Caco-2 (cell line): Measurements from ENCODE around the gene GLIS1. TPM values are rescaled to one million over a fixed set of nuclear protein-coding genes. Genes with fewer than 3 reads are reported as not detected.

ENCODE experiments used
- BruUV-seq: library from RNA; stranded (reverse); fragments of 400-500 nt; replicated peaks from 2 replicates; lab custom pipeline; 2021; lab: Mats Ljungman, UMichigan
- CTCF ChIA-PET: fragments of 300-600 bp; sonication (Branson Sonifier 250); formaldehyde crosslinking; loops from one replicate; lab custom pipeline; 2022; ENCODE audit warnings: antibody characterized with exemption; lab: Charles Lee
- POLR2A ChIA-PET: fragments of 300-600 bp; sonication (Branson Sonifier 250); formaldehyde crosslinking; loops from one replicate; lab custom pipeline; 2022; ENCODE audit warnings: antibody characterized with exemption; lab: Charles Lee
- DNase-seq, 2 experiments: peaks; one replicate each; pipeline versions ENCODE4 v3.0.0 to v3.0.0-alpha.2; 2020 to 2022
- H3K27me3 ChIP-seq: replicated peaks from 2 replicates; pipeline ENCODE4 v1.6.0; 2011; ENCODE audit warnings: low read length; ENCODE audit not compliant: control insufficient read depth, insufficient read depth
- H3K36me3 ChIP-seq: 2 replicates; pipeline ENCODE4 v1.5.1; 2011; ENCODE audit warnings: low read length; ENCODE audit not compliant: control insufficient read depth, insufficient read depth
- H3K4me1 ChIP-seq: fragments of 250-450 bp; sonication (Bioruptor Pico); 2 replicates; pipeline ENCODE4 v1.5.1; 2020; ENCODE audit warnings: mild to moderate bottlenecking
- H3K4me3 ChIP-seq: 2 replicates; pipeline ENCODE4 v1.5.1; 2011; ENCODE audit warnings: low read depth, mild to moderate bottlenecking, control low read depth, low read length
- H3K9me3 ChIP-seq: fragments of 250-450 bp; sonication (Bioruptor Pico); 2 replicates; pipeline ENCODE4 v1.5.1; 2020; ENCODE audit warnings: mild to moderate bottlenecking, moderate library complexity
- H3K27ac Mint-ChIP-seq: one replicate; pipeline ENCODE4 v1.8.0; 2022; ENCODE audit warnings: mixed read lengths; ENCODE audit not compliant: unreplicated experiment
- H3K27me3 Mint-ChIP-seq: one replicate; pipeline ENCODE4 v1.8.0; 2022; ENCODE audit warnings: mixed read lengths; ENCODE audit not compliant: insufficient read depth, unreplicated experiment
- H3K36me3 Mint-ChIP-seq: one replicate; pipeline ENCODE4 v1.8.0; 2022; ENCODE audit warnings: mild to moderate bottlenecking, mixed read lengths; ENCODE audit not compliant: insufficient read depth, unreplicated experiment
- H3K4me1 Mint-ChIP-seq: one replicate; pipeline ENCODE4 v1.8.0; 2022; ENCODE audit warnings: low read depth, mixed read lengths; ENCODE audit not compliant: unreplicated experiment
- H3K4me3 Mint-ChIP-seq: one replicate; pipeline ENCODE4 v1.8.0; 2022; ENCODE audit warnings: mild to moderate bottlenecking, moderate library complexity, mixed read lengths; ENCODE audit not compliant: unreplicated experiment
- H3K9me3 Mint-ChIP-seq: one replicate; pipeline ENCODE4 v1.8.0; 2022; ENCODE audit warnings: mixed read lengths; ENCODE audit not compliant: unreplicated experiment
- intact Hi-C: fragments of 100-400 bp; cut with micrococcal nuclease; formaldehyde crosslinking; loops from one replicate; pipeline ENCODE4 v1.10.0; 2022; ENCODE audit not compliant: unreplicated experiment
- total RNA-seq: library from RNA; stranded (reverse); gene quantifications from 2 replicates; pipeline ENCODE4 v1.2.3, GENCODE V29; 2022
- TF ChIP-seq, protein P1 (sequence below), 2 experiments: fragments of 200-600 bp in 1 of 2; IDR thresholded peaks; 1 replicate in 1 of 2; 2 replicates in 1 of 2; pipeline versions ENCODE4 v1.5.1 to v1.8.0; 2011 to 2022; ENCODE audit warnings: antibody characterized with exemption in 1 of 2, control low read depth in 1 of 2, inconsistent platforms in 1 of 2, low read depth in 1 of 2, low read length in 1 of 2, mild to moderate bottlenecking in 1 of 2, moderate library complexity in 1 of 2; ENCODE audit not compliant: insufficient read depth in 1 of 2, severe bottlenecking in 1 of 2, unreplicated experiment in 1 of 2

The GLIS1 gene
- total RNA-seq, 1 experiment from 2014 or later: not detected

DNA sequence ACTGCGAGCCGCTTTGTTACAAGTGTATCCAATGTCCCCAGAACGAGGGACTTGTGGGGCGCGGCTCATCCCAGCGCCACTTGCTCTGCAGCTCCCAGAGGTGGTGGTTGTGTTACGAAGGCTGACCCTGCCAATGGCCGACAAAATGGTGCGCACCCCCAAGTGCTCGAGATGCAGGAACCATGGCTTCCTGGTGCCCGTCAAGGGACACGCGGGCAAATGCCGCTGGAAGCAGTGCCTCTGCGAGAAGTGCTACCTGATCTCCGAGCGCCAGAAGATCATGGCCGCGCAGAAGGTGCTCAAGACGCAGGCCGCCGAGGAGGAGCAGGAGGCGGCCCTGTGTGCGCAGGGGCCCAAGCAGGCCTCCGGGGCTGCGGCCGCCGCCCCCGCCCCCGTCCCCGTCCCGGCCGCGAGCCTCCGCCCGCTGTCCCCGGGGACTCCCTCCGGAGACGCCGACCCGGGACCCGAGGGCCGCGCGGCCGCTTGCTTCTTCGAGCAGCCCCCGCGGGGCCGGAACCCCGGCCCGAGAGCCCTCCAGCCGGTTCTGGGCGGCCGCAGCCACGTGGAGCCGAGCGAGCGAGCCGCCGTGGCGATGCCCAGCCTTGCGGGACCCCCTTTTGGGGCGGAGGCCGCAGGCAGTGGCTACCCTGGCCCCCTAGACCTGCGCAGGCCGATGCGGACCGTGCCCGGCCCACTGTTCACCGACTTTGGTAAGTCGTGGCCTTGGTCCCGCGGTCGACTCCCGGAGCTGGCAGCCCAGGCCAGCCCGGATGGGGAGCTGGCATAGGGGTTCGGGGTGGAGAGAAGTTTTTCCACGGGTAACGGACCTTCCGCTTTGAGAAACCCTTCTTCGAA, 279.4 kb downstream of the GLIS1 start, which contains the start of gene DMRTB1:
TSS of gene DMRTB1 (plus strand) at position 79 of the 855 bp plus-strand sequence. CDS start at position 134, 55 bp downstream.
- no peak within 1 kb of the TSS for H3K4me3 Mint-ChIP-seq
- Histone ChIP-seq H3K4me3 (no peak within 1 kb of the TSS), H3K27me3 (no peaks in the 10 kb centered on the region), H3K4me1 (no peaks in the 10 kb centered on the region), H3K36me3 (no peaks in the 10 kb centered on the region), H3K9me3 (no peaks in the 10 kb centered on the region)
- ChIA-PET CTCF (no interaction called here), POLR2A (no interaction called here)
- intact Hi-C loops: no loop called here
- no peak for DNase-seq
- H3K27me3 Mint-ChIP-seq: peaks cover 3% of the 10 kb centered on the region
- no peaks in the 10 kb centered on the region for H3K4me1 Mint-ChIP-seq
- no peak within 1 kb of the TSS for H3K27ac Mint-ChIP-seq
- no TSS peak for BruUV-seq
- TF ChIP-seq, protein P1, sequence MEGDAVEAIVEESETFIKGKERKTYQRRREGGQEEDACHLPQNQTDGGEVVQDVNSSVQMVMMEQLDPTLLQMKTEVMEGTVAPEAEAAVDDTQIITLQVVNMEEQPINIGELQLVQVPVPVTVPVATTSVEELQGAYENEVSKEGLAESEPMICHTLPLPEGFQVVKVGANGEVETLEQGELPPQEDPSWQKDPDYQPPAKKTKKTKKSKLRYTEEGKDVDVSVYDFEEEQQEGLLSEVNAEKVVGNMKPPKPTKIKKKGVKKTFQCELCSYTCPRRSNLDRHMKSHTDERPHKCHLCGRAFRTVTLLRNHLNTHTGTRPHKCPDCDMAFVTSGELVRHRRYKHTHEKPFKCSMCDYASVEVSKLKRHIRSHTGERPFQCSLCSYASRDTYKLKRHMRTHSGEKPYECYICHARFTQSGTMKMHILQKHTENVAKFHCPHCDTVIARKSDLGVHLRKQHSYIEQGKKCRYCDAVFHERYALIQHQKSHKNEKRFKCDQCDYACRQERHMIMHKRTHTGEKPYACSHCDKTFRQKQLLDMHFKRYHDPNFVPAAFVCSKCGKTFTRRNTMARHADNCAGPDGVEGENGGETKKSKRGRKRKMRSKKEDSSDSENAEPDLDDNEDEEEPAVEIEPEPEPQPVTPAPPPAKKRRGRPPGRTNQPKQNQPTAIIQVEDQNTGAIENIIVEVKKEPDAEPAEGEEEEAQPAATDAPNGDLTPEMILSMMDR (IDR thresholded peaks at IDR 0.05; ENCODE audit: insufficient read depth in 1 of 2, low read depth in 1 of 2, low read length in 1 of 2, severe bottlenecking in 1 of 2, unreplicated experiment in 1 of 2): no peak
- no peaks in the 10 kb centered on the region for H3K9me3 Mint-ChIP-seq
- no peaks in the 10 kb centered on the region for H3K36me3 Mint-ChIP-seq

DNA sequence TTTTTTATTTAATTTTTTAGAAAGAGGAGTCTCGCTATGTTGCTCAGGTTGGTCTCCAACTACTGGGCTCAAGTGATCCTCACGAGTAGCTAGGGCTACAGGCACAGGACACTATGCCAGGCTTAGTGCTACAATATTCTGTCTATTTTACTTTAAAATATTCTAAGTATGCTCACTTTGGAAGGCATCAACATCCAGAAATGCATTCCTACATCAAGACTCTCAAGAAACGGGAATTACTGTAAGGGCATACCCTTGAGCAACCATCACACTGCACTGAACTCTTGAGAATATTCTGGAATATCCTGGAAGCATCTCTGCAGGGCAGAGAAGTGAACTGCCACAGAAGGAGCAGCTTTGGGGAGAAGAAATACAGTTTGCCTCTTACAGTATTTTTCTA, 280.3 kb downstream of the GLIS1 start:
- Histone ChIP-seq H3K36me3 (no peaks in the 10 kb centered on the region), H3K4me3 (no peak overlapping the region), H3K9me3 (no peaks in the 10 kb centered on the region), H3K4me1 (no peaks in the 10 kb centered on the region), H3K27me3 (no peaks in the 10 kb centered on the region)
- Mint-ChIP-seq H3K27me3 (peaks cover 3% of the 10 kb centered on the region), H3K4me3 (no peak overlapping the region), H3K36me3 (no peaks in the 10 kb centered on the region), H3K27ac (no peak overlapping the region), H3K4me1 (no peaks in the 10 kb centered on the region), H3K9me3 (no peaks in the 10 kb centered on the region)
- TF ChIP-seq, protein P1 (IDR thresholded peaks at IDR 0.05; ENCODE audit: insufficient read depth in 1 of 2, low read depth in 1 of 2, low read length in 1 of 2, severe bottlenecking in 1 of 2, unreplicated experiment in 1 of 2): no peak
- POLR2A ChIA-PET: no interaction called here
- intact Hi-C loops: no loop called here
- CTCF ChIA-PET: interaction anchor here (0.7 kb wide), 1 partner anchor 113 kb away, joined by 4 read pairs; no protein-coding TSS in a partner anchor
- DNase-seq: no peak
- BruUV-seq: no TSS peak

Other genes starting within 250 kb of the GLIS1 start
- 28.8 and 29.6 TPM in 2 replicates for gene NDC1, start 99.1 kb upstream of the GLIS1 start, total RNA-seq
- 16.6 and 17.2 TPM in 2 replicates for gene YIPF1, start 150.6 kb upstream of the GLIS1 start, total RNA-seq
- 6.8 and 7.1 TPM in 2 replicates for gene DIO1, start 155.0 kb upstream of the GLIS1 start, total RNA-seq
- gene IFT25, start 206.5 kb upstream of the GLIS1 start, total RNA-seq: 31.7 and 35.1 TPM in 2 replicates
- 38.1 and 38.9 TPM in 2 replicates for gene LRRC42, start 207.2 kb upstream of the GLIS1 start, total RNA-seq